Measurements from ENCODE around the gene WNT10A.
A peak's percentile ranks its signal among the peaks of the same experiment; 100 is the strongest.

The WNT10A gene

DNA sequence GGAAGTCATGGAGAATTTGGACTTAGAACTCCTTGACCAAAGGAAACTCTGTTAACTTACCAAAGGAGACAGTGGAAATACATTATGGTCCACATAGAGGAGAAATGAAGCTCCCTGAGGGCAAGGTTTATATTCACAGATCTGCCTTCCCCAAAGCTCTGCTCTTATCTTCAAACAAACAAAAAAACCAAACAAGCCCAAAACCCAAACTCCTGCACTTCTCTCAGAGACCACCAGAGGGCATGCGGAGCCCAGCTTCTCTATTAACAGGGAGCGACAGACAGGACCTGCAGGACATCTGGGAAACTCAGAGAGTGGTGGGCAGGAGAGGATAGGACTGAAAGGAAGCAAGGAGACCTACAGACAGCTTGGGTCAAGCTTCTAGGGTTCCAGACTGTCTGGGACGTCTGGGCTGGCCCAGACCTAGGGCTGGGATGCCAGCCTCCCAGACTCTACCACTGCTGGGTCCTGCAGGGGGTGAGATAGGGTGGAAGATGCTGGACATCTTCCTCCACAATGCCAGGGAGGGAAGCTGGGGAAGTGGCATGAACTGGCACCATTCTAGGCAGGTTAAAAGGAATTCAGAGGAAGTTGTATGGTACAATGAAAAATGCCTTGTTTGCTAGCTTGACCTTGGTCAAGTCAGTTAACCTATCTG, 4.0 kb upstream of the WNT10A start:
- TF ChIP-seq, protein P1, sequence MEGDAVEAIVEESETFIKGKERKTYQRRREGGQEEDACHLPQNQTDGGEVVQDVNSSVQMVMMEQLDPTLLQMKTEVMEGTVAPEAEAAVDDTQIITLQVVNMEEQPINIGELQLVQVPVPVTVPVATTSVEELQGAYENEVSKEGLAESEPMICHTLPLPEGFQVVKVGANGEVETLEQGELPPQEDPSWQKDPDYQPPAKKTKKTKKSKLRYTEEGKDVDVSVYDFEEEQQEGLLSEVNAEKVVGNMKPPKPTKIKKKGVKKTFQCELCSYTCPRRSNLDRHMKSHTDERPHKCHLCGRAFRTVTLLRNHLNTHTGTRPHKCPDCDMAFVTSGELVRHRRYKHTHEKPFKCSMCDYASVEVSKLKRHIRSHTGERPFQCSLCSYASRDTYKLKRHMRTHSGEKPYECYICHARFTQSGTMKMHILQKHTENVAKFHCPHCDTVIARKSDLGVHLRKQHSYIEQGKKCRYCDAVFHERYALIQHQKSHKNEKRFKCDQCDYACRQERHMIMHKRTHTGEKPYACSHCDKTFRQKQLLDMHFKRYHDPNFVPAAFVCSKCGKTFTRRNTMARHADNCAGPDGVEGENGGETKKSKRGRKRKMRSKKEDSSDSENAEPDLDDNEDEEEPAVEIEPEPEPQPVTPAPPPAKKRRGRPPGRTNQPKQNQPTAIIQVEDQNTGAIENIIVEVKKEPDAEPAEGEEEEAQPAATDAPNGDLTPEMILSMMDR (IDR thresholded peaks at IDR 0.05), result peak; percentile 78

DNA sequence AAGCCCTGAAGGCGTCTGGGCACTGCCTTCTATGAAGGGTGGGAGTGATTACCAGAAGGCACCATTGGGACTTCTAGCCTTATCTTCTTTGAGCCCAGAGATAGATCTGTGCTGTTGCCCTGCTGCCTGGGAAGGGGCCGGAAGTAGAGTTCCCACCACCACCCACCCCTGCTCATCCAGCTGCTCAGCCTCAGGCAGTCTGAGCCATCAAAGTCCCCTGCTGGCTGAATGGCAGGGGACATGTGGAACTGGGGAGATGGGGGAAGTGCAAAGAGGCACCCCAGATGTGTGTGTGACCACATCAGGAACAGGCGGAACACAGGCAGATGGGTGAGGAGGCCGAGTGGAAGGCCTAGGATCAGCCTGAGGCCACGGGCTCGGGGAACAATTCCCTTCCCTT, 3.3 kb upstream of the WNT10A start:
- TF ChIP-seq, protein P1 (IDR thresholded peaks at IDR 0.05), result no peak

DNA sequence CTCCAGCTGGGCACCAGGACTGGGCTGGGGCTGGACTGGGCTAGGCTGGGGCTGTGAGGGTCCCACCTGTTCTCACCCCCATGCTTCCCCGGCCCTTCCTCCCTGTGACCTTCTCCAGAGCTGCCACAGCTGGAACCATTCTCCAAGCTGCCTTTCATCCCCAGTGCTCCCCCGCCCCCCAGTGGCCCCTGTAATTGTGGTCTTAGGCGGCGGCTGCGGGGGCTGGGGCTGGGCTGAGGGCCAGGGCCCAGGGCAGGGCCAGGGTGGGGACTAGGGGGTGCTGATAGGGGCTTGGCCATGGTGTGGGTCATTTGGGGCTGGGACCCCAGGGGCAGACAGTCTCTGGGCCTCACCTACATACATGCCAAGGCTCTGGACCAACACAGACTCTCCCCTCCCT, 2.8 kb upstream of the WNT10A start:
- TF ChIP-seq, protein P1 (IDR thresholded peaks at IDR 0.05), result no peak

DNA sequence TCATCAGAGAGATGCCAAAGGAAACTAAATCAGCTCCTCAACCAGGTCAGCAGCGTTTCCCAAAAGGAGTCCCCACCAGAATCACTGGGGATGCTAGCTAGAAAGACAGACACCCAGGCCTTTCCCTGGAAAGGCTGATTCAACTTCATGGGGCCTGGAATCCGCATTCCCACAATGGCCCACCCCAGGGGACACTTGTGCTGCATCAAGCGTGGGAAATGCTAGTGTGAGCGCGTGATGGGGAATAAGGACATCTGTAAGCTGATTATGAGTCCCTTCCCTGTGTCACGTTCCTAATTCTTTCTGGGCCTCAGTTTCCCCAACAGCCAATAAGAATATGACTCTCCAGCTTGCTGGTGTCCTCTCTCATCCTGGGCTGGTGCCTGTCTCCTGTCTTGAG, 2.2 kb upstream of the WNT10A start:
- TF ChIP-seq, protein P1 (IDR thresholded peaks at IDR 0.05), result no peak

DNA sequence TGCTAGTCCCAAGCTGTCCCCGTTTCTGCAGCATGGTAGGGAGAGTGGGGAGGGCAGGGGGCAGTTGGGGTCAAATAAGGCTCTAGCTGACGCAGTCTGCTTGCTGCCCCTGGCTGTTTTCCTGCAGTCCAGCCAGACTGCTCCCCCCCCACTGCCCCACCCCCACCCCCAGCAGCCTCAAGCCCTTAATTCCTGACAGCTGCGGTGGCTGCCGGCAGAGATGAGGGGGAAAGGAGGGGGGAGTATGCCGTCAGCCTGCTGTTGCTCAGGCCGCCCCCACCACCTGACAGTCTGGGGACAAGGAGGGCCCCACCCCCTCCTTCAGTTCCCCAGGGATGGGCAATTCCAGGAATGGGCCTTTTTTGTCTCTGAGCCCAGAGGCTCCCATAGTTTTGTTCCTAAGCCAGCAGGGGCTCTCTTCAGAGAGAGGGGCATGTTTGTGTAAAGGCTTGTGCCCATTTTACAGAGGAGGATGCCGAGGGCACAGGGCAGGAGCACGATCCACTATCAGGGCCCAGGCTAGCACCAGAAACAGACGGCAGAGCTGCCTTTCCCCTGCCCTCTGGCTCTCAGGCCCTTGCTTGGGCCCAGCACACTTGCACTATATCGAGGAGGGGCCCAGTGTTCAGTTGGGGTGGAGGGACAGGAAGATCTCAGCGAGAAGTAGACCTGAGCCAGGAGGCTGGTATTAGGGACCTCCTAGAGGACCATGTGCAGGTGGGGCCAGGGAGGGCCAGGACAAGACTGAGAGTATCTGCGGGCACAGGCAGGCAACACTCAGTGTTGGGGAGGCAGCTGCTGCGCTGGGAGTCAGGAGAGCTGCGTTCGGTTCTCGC, 1.5 kb upstream of the WNT10A start:
- TF ChIP-seq, protein P1 (IDR thresholded peaks at IDR 0.05), result no peak

DNA sequence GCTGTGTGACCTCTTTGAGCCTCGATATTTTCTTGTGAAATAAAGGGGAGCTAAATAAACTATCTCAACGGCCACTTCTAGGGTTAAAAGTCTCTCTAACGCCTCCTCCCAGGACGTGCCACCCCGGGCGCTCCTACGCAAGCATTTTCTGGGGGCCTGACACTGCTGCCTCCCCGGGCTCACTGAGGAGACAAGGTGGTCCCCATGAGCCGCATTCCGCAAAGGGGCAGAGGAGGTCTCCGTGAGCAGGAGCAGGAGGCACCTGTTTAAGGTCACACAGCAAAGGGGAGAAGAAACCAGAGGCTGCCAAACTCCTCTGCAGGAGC, 913 bp upstream of the WNT10A start:
- TF ChIP-seq, protein P1 (IDR thresholded peaks at IDR 0.05), result no peak

DNA sequence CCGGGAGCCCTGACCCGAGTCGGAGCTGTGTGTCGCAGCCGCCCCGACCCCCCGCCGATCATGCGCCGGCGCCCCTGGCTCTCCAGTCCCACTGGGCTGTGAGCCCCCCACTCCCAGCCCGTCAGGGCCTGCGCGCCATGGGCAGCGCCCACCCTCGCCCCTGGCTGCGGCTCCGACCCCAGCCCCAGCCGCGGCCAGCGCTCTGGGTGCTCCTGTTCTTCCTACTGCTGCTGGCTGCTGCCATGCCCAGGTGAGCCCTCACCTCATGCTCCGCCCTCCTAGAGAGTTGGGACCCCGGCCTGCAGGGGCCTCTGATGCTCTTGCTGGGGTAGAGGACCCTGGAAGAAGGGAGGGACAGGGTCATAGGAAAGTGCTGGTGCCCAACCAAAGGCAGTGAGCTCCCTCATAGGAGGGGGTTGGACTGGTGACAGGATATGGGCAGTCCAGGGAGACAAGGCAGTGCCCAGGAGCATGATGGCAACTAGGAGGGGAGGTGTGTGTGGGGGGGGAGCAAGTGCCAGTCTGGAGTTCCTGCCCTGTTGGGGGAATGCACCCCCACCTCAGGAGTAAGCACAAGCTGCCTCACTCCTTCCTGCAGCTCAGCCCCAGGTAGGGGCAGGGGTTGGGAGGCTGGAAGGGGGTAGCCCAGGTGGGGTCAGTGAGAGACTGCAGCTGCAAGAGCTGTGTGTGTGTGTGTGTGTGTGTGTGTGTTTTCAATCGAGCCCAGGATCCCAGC, 375 bp downstream of the WNT10A start:
- TF ChIP-seq, protein P1 (IDR thresholded peaks at IDR 0.05), result no peak

Data from LNCAP (cell line).